Transverse colon (tissue), 4 donors: ENCODE results near the gene LRIG1. TPM values are rescaled to one million over a fixed set of nuclear protein-coding genes. Genes with fewer than 3 reads are reported as not detected.

Source experiments
- DNase-seq: peaks from one replicate; pipeline ENCODE4 v3.0.0-alpha.2; 2019
- H3K27ac ChIP-seq, 4 donors: fragments of 200-600 bp; sonication (generic); 2 replicates each; pipeline ENCODE4 v1.5.1; 2016 to 2018; ENCODE audit warnings: inconsistent platforms in 4 of 4
- H3K27me3 ChIP-seq: fragments of 200-600 bp; sonication (generic); 2 replicates; pipeline ENCODE4 v1.5.1; 2017; ENCODE audit warnings: inconsistent platforms
- H3K36me3 ChIP-seq, 4 donors: fragments of 200-600 bp; sonication (generic); 2 replicates each; pipeline ENCODE4 v1.5.1; 2017 to 2019; ENCODE audit warnings: inconsistent platforms in 4 of 4
- H3K4me1 ChIP-seq, 4 donors: fragments of 200-600 bp; sonication (generic); 2 replicates each; pipeline ENCODE4 v1.5.1; 2017 to 2020; ENCODE audit warnings: inconsistent platforms in 4 of 4
- H3K4me3 ChIP-seq, 4 donors: fragments of 200-600 bp; sonication (generic); 1 replicate in 1 of 4; 2 replicates in 3 of 4; pipeline versions ENCODE4 v1.5.1 to v1.6.1; 2017 to 2019; ENCODE audit warnings: inconsistent platforms in 4 of 4
- H3K9me3 ChIP-seq, 2 donors: fragments of 200-600 bp; sonication (generic); 2 replicates each; pipeline ENCODE4 v1.5.1; 2017 to 2019; ENCODE audit warnings: inconsistent platforms in 2 of 2
- EP300 ChIP-seq: sonication (generic); formaldehyde crosslinking; IDR thresholded peaks from one replicate; pipeline ENCODE4 v1.6.1; 2017; ENCODE audit warnings: antibody characterized with exemption, low read depth
- POLR2A ChIP-seq: fragments of 450-650 bp; IDR thresholded peaks from one replicate; pipeline ENCODE4 v1.6.1; 2016; ENCODE audit warnings: antibody characterized with exemption, mild to moderate bottlenecking, moderate library complexity
- POLR2AphosphoS5 ChIP-seq, 3 donors: sonication (generic); formaldehyde crosslinking; IDR thresholded peaks; one replicate each; pipeline ENCODE4 v1.6.1; 2016; ENCODE audit warnings: antibody characterized with exemption in 3 of 3
- WGBS, 2 donors: methylation state at CpG; one replicate each; pipeline ENCODE4 v1.1.5; 2018; ENCODE audit warnings: low coverage in 1 of 2; 5-methylcytosine and 5-hydroxymethylcytosine counted together
- in situ Hi-C, 4 donors: fragments of 200-750 bp; cut with MboI; loops; one replicate each; pipeline versions ENCODE4 v1.15.0 to v1.15.1; 2017; ENCODE audit warnings: low sequenced_read_pairs in 3 of 4, low pct_ligation_motif_present in 1 of 4, low pct_unique_long_range_greater_than_20kb in 1 of 4
- intact Hi-C: fragments of 100-400 bp; cut with DNase I; formaldehyde crosslinking; loops from one replicate; pipeline ENCODE4 v1.15.1; 2023; ENCODE audit warnings: low total_unique reads
- total RNA-seq, 4 donors: library from RNA; depleted of rRNA; stranded (reverse); fragments of >200 nt; gene quantifications; one replicate each; pipeline ENCODE4 v1.1.0, GENCODE V29; 2016
- TF ChIP-seq, protein P1 (sequence below), 5 experiments: fragments of 200-600 bp in 3 of 5; fragments of 450-650 bp in 2 of 5; sonication (generic) in 3 of 5; IDR thresholded peaks; 1 replicate in 2 of 5; 2 replicates in 3 of 5; pipeline ENCODE4 v1.5.1; 2016 to 2017; ENCODE audit warnings: antibody characterized with exemption in 5 of 5, inconsistent platforms in 3 of 5, mild to moderate bottlenecking in 2 of 5, moderate library complexity in 1 of 5

Gene LRIG1
- total RNA-seq, 4 donors from 2014 or later, result 67.2 to 87.6 (median 79.3) TPM

DNA sequence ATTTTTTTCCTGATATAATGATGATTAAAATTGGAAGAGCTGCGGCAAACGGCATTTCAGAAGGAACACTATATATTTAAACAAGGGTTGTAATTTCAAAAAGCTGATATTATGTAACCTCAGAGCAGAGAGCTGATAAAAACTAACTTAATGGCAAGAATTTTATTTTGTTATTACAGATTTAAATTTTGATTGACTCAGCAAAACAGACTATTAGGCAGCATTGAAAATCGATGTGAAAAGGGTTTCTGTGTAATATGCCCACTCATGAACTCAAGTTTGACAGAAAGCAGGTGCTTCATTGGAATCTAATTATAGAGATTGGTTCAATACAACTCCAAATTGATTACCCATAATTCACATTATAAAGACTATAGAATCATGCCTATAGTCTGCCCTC, 24.9 kb upstream of the LRIG1 start:
- H3K27me3 ChIP-seq, result no peaks in the 10 kb centered on the region
- intact Hi-C loops, result no loop called here

DNA sequence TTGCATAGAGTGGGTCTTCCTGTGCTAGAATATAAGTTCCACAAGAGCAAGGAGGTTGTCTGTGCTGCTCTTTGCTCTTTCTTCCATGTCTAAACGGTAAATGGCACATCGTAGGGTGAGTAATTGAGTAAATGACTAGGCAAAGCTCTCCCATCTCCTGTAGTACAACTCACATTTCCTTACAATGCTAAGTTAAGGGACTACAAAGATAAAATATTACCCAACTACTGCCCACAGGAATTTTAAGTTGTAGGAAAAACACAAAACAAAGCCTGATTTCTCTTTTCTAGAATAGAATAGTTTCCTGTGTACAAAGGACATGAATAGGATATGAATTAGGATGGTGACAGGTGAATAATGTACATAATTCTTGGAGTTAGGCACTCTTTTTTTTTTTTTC, 19.9 kb upstream of the LRIG1 start:
- Histone ChIP-seq H3K36me3 (no peaks in the 10 kb centered on the region), H3K27ac (no peak overlapping the region), H3K4me3 (no peak overlapping the region), H3K4me1 (no peaks in the 10 kb centered on the region), H3K27me3 (no peaks in the 10 kb centered on the region), H3K9me3 (no peaks in the 10 kb centered on the region)
- 89% methylated on average over 2 of the region's 2 CpGs; no CpG with 5 or more reads in 1 of the 2 donors for WGBS, 2 donors
- DNase-seq, result no peak
- intact Hi-C loops (no loop called here), in situ Hi-C loops (loop anchor here in 2 of 4 donors (25.0 kb wide), 1 partner anchor 292 kb away; no protein-coding TSS in a partner anchor)
- TF ChIP-seq POLR2AphosphoS5 (IDR thresholded peaks at IDR 0.05) (no peak), EP300 (no peak), POLR2A (no peak)
- TF ChIP-seq, protein P1, sequence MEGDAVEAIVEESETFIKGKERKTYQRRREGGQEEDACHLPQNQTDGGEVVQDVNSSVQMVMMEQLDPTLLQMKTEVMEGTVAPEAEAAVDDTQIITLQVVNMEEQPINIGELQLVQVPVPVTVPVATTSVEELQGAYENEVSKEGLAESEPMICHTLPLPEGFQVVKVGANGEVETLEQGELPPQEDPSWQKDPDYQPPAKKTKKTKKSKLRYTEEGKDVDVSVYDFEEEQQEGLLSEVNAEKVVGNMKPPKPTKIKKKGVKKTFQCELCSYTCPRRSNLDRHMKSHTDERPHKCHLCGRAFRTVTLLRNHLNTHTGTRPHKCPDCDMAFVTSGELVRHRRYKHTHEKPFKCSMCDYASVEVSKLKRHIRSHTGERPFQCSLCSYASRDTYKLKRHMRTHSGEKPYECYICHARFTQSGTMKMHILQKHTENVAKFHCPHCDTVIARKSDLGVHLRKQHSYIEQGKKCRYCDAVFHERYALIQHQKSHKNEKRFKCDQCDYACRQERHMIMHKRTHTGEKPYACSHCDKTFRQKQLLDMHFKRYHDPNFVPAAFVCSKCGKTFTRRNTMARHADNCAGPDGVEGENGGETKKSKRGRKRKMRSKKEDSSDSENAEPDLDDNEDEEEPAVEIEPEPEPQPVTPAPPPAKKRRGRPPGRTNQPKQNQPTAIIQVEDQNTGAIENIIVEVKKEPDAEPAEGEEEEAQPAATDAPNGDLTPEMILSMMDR (IDR thresholded peaks at IDR 0.05), result no peak

More for the DNA sequence above, 24.9 kb upstream of the LRIG1 start:
- TF ChIP-seq EP300 (no peak), POLR2A (no peak), POLR2AphosphoS5 (IDR thresholded peaks at IDR 0.05) (no peak)
- TF ChIP-seq, protein P1 (IDR thresholded peaks at IDR 0.05), result no peak
- H3K4me1 ChIP-seq, result no peaks in the 10 kb centered on the region
- in situ Hi-C loops, result no loop called here
- no peaks in the 10 kb centered on the region for H3K9me3 ChIP-seq
- H3K27ac ChIP-seq, result no peak overlapping the region
- no peak for DNase-seq
- WGBS, 2 donors, result 88 to 91% methylated on average over 3 of the region's 3 CpGs
- no peaks in the 10 kb centered on the region for H3K36me3 ChIP-seq
- no peak overlapping the region for H3K4me3 ChIP-seq

DNA sequence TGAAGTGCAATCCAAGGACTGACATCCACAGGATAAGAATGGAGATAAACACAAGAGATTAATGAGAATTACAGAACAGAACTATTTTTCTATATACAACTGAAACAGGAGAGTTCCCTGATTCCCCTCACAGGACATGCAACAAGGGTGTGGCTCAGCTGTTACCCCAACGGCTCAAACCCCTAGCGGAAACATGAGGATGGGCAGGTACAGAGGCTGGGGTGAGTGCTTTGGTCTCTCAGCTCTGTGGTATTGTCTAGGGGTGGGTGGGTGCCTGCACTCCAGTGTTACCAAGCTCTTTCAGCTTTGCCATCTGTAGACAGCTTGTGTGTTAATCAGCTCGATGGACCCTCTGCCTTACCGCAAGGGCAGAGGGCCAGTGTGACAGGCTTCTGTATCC, 17.8 kb upstream of the LRIG1 start:
- TF ChIP-seq EP300 (no peak), POLR2AphosphoS5 (IDR thresholded peaks at IDR 0.05) (no peak), POLR2A (no peak)
- TF ChIP-seq, protein P1 (IDR thresholded peaks at IDR 0.05), result no peak
- intact Hi-C loops (no loop called here), in situ Hi-C loops (loop anchor here in 2 of 4 donors (25.0 kb wide), 1 partner anchor 294 kb away; no protein-coding TSS in a partner anchor)
- H3K27ac ChIP-seq, result no peak overlapping the region
- no peak overlapping the region for H3K4me3 ChIP-seq
- H3K9me3 ChIP-seq, result no peaks in the 10 kb centered on the region
- no peaks in the 10 kb centered on the region for H3K4me1 ChIP-seq
- no peaks in the 10 kb centered on the region for H3K27me3 ChIP-seq
- no peak for DNase-seq
- H3K36me3 ChIP-seq, result no peaks in the 10 kb centered on the region
- 85% methylated on average over 4 of the region's 4 CpGs; no CpG with 5 or more reads in 1 of the 2 donors for WGBS, 2 donors

DNA sequence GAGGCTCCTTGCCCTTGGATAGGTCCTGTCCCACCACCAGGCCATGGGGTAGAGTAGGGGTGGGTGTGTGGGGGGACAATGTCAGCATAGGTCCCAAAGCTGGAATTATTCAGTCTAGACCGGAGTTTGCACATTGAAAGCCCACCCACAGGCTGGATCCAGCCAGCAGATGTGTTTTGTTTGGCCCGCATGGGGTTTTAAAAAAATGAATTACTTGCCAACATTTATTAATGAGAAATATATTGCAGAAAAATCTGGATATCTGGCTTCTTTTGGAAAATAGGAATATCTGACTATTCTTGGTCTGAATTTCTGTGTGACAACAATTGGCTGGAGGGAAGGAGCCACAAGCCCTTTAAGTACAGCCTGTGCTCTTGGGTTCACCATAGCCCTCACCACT, 17.3 kb upstream of the LRIG1 start:
- Histone ChIP-seq H3K27me3 (no peaks in the 10 kb centered on the region), H3K36me3 (no peaks in the 10 kb centered on the region), H3K4me1 (no peaks in the 10 kb centered on the region), H3K4me3 (no peak overlapping the region), H3K27ac (no peak overlapping the region), H3K9me3 (no peaks in the 10 kb centered on the region)
- WGBS, 2 donors, result 84% methylated on average over 2 of the region's 2 CpGs; no CpG with 5 or more reads in 1 of the 2 donors
- TF ChIP-seq EP300 (no peak), POLR2A (no peak)
- no peak for DNase-seq
- intact Hi-C loops, result no loop called here
- in situ Hi-C loops, result loop anchor here in 2 of 4 donors (25.0 kb wide), 1 partner anchor 294 kb away; no protein-coding TSS in a partner anchor

DNA sequence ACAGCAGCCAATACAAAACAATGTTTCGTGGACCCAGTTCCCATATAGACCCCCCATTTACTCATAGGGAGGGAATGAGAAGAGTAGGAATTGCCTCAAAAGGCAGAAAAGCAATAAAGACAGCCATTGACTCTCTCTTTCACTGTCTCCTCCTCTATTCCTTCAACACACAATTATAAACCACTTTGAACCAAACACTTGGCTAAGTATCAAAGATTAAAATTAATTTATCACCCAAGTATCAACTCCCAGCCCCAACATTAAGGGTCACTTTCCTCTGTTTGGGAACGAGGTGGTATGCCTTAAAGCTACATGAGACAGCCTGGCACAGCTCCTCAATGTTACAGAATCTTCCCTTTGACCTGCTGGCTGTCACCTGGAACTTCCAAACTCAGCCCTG, 16.4 kb upstream of the LRIG1 start:
- Histone ChIP-seq H3K9me3 (no peaks in the 10 kb centered on the region), H3K4me1 (no peaks in the 10 kb centered on the region), H3K36me3 (no peaks in the 10 kb centered on the region), H3K27ac (no peak overlapping the region), H3K4me3 (no peak overlapping the region), H3K27me3 (no peaks in the 10 kb centered on the region)
- DNase-seq, result no peak
- no peak for TF ChIP-seq EP300
- TF ChIP-seq, protein P1 (IDR thresholded peaks at IDR 0.05), result no peak
- no peak for TF ChIP-seq POLR2A
- no peak for TF ChIP-seq POLR2AphosphoS5 (IDR thresholded peaks at IDR 0.05)
- WGBS, 2 donors, result 60 to 66% methylated on average over 1 to 2 of the region's 2 CpGs
- in situ Hi-C loops, result loop anchor here in 2 of 4 donors (25.0 kb wide), 1 partner anchor 295 kb away; no protein-coding TSS in a partner anchor
- intact Hi-C loops, result no loop called here
